WTC11 (cell line): ENCODE results near the gene CRACDL. TPM values are rescaled to one million over a fixed set of nuclear protein-coding genes. Genes with fewer than 3 reads are reported as not detected.

Source experiments
- ATF3 ChIP-seq: sonication (generic); formaldehyde crosslinking; conservative IDR thresholded peaks from 2 replicates; pipeline ENCODE4 v1.8.1; 2022; ENCODE audit warnings: mild to moderate bottlenecking, missing genetic modification reagents
- ATF6 ChIP-seq: sonication (generic); formaldehyde crosslinking; IDR thresholded peaks from 2 replicates; pipeline ENCODE4 v1.8.1; 2023; ENCODE audit warnings: mild to moderate bottlenecking, missing genetic modification reagents
- E2F1 ChIP-seq: sonication (generic); formaldehyde crosslinking; IDR thresholded peaks from 2 replicates; pipeline ENCODE4 v1.8.0; 2022; ENCODE audit warnings: mild to moderate bottlenecking, missing genetic modification reagents
- ELF4 ChIP-seq: sonication (generic); formaldehyde crosslinking; IDR thresholded peaks from 2 replicates; pipeline ENCODE4 v1.8.1; 2022; ENCODE audit warnings: low read depth, mild to moderate bottlenecking, moderate library complexity, missing genetic modification reagents
- EMX1 ChIP-seq: fragments of 250-450 bp; sonication (Bioruptor Pico); IDR thresholded peaks from 2 replicates; pipeline ENCODE4 v1.8.0; 2021; ENCODE audit warnings: mild to moderate bottlenecking
- FOXJ3 ChIP-seq: sonication (generic); formaldehyde crosslinking; IDR thresholded peaks from 2 replicates; pipeline ENCODE4 v1.9.0; 2021; ENCODE audit warnings: missing genetic modification reagents, mild to moderate bottlenecking, borderline replicate concordance
- GRHL2 ChIP-seq: fragments of 250-450 bp; sonication (Bioruptor Pico); IDR thresholded peaks from 2 replicates; pipeline ENCODE4 v1.8.0; 2022; ENCODE audit warnings: mild to moderate bottlenecking, moderate library complexity; ENCODE audit not compliant: insufficient replicate concordance, severe bottlenecking
- HMGXB4 ChIP-seq: sonication (generic); formaldehyde crosslinking; IDR thresholded peaks from 2 replicates; pipeline ENCODE4 v1.8.1; 2023; ENCODE audit warnings: mild to moderate bottlenecking, moderate library complexity, missing genetic modification reagents
- IRF1 ChIP-seq: sonication (generic); formaldehyde crosslinking; IDR thresholded peaks from 2 replicates; pipeline ENCODE4 v1.8.0; 2023; ENCODE audit warnings: missing genetic modification reagents
- IRF2 ChIP-seq: sonication (generic); formaldehyde crosslinking; IDR thresholded peaks from 2 replicates; pipeline ENCODE4 v1.8.0; 2022; ENCODE audit warnings: low read depth, missing genetic modification reagents, borderline replicate concordance
- JUN ChIP-seq: sonication (generic); formaldehyde crosslinking; IDR thresholded peaks from 2 replicates; pipeline ENCODE4 v1.8.0; 2023; ENCODE audit warnings: mild to moderate bottlenecking, missing genetic modification reagents
- KAT7 ChIP-seq: sonication (generic); formaldehyde crosslinking; IDR thresholded peaks from 2 replicates; pipeline ENCODE4 v1.8.1; 2023; ENCODE audit warnings: missing genetic modification reagents, mild to moderate bottlenecking, borderline replicate concordance
- MAX ChIP-seq: sonication (generic); formaldehyde crosslinking; IDR thresholded peaks from 2 replicates; pipeline ENCODE4 v1.8.0; 2022; ENCODE audit warnings: mild to moderate bottlenecking, missing genetic modification reagents
- MXD4 ChIP-seq: fragments of 250-450 bp; sonication (Bioruptor Pico); IDR thresholded peaks from 2 replicates; pipeline ENCODE4 v1.8.0; 2021; ENCODE audit warnings: mild to moderate bottlenecking, moderate library complexity, borderline replicate concordance
- NR2C2 ChIP-seq: sonication (generic); formaldehyde crosslinking; IDR thresholded peaks from 2 replicates; pipeline ENCODE4 v1.8.0; 2022; ENCODE audit warnings: mild to moderate bottlenecking, missing genetic modification reagents
- RORB ChIP-seq: fragments of 250-450 bp; sonication (Bioruptor Pico); IDR thresholded peaks from 2 replicates; pipeline ENCODE4 v1.9.0; 2021; ENCODE audit warnings: mild to moderate bottlenecking
- SP1 ChIP-seq: sonication (generic); formaldehyde crosslinking; conservative IDR thresholded peaks from 2 replicates; pipeline ENCODE4 v1.8.1; 2022; ENCODE audit warnings: missing genetic modification reagents
- TCF7 ChIP-seq: sonication (generic); formaldehyde crosslinking; IDR thresholded peaks from 2 replicates; pipeline ENCODE4 v1.8.0; 2022; ENCODE audit warnings: mild to moderate bottlenecking, low read depth, missing genetic modification reagents, moderate library complexity
- TEAD4 ChIP-seq: sonication (generic); formaldehyde crosslinking; IDR thresholded peaks from 2 replicates; pipeline ENCODE4 v1.8.0; 2022; ENCODE audit warnings: mild to moderate bottlenecking, missing genetic modification reagents
- TP53 ChIP-seq: sonication (generic); formaldehyde crosslinking; IDR thresholded peaks from 2 replicates; pipeline ENCODE4 v1.8.1; 2023; ENCODE audit warnings: mild to moderate bottlenecking, missing genetic modification reagents
- USF1 ChIP-seq: sonication (generic); formaldehyde crosslinking; IDR thresholded peaks from 2 replicates; pipeline ENCODE4 v1.8.0; 2022; ENCODE audit warnings: mild to moderate bottlenecking, missing genetic modification reagents
- ZBTB21 ChIP-seq: sonication (generic); formaldehyde crosslinking; IDR thresholded peaks from 2 replicates; pipeline ENCODE4 v1.8.1; 2023; ENCODE audit warnings: mild to moderate bottlenecking, missing genetic modification reagents, borderline replicate concordance
- ZNF317 ChIP-seq: sonication (generic); formaldehyde crosslinking; IDR thresholded peaks from 2 replicates; pipeline ENCODE4 v1.8.1; 2023; ENCODE audit warnings: low read depth, mild to moderate bottlenecking, moderate library complexity, missing genetic modification reagents, borderline replicate concordance
- ZNF396 ChIP-seq: fragments of 250-450 bp; sonication (Bioruptor Pico); IDR thresholded peaks from 2 replicates; pipeline ENCODE4 v1.8.0; 2021; ENCODE audit warnings: mild to moderate bottlenecking, moderate library complexity, borderline replicate concordance
- ZNF423 ChIP-seq: fragments of 250-450 bp; sonication (Bioruptor Pico); IDR thresholded peaks from 2 replicates; pipeline ENCODE4 v2.1.2; 2022; ENCODE audit warnings: mild to moderate bottlenecking, moderate library complexity
- ZNF425 ChIP-seq: fragments of 250-450 bp; sonication (Bioruptor Pico); conservative IDR thresholded peaks from 2 replicates; pipeline ENCODE4 v1.9.0; 2021; ENCODE audit warnings: mild to moderate bottlenecking
- ZSCAN18 ChIP-seq: fragments of 250-450 bp; sonication (Bioruptor Pico); IDR thresholded peaks from 2 replicates; pipeline ENCODE4 v2.1.2; 2022; ENCODE audit warnings: mild to moderate bottlenecking, moderate library complexity
- total RNA-seq: library from RNA; stranded (reverse); gene quantifications from 3 replicates; pipeline ENCODE4 v1.2.3, GENCODE V29; 2021

CRACDL gene
- total RNA-seq, 1 experiment from 2014 or later, result 0.72 TPM

- TF ChIP-seq ATF6 (no peak), ZBTB21 (CRISPR knock-in tag) (peak; percentile 61; the same call in 1 of the 2 replicates), E2F1 (peak; percentile 95), TEAD4 (CRISPR knock-in tag) (peak; percentile 90), RORB (CRISPR knock-in tag) (no peak), JUN (CRISPR knock-in tag) (peak; percentile 95), NR2C2 (peak; percentile 78), KAT7 (CRISPR knock-in tag) (peak; percentile 74; the same call in 1 of the 2 replicates), TCF7 (peak; percentile 75; the same call in 1 of the 2 replicates), EMX1 (CRISPR knock-in tag) (no peak), ELF4 (CRISPR knock-in tag) (peak; percentile 92), HMGXB4 (CRISPR knock-in tag) (peak; percentile 89), USF1 (peak; percentile 72; the same call in 1 of the 2 replicates), FOXJ3 (no peak), ATF3 (CRISPR knock-in tag) (0 out of 2 replicates have a peak, but pooled peaks have one; percentile 61), MXD4 (CRISPR knock-in tag) (no peak), GRHL2 (no peak), MAX (CRISPR knock-in tag) (peak; percentile 98), SP1 (peak; percentile 68; the same call in 1 of the 2 replicates), ZNF396 (CRISPR knock-in tag) (no peak), ZNF317 (CRISPR knock-in tag) (peak; percentile 66; the same call in 1 of the 2 replicates), IRF2 (CRISPR knock-in tag) (peak; percentile 69; the same call in 1 of the 2 replicates), IRF1 (CRISPR knock-in tag) (peak; percentile 97), ZSCAN18 (CRISPR knock-in tag) (no peak), TP53 (CRISPR knock-in tag) (peak; percentile 97), ZNF423 (CRISPR knock-in tag) (no peak), ZNF425 (CRISPR knock-in tag) (no peak)
Observed at GRCh38 chr2:98822301-98823164, 113.5 kb downstream of the CRACDL start (continued).
